Body of pancreas (tissue), 4 donors: Measurements from ENCODE around the gene OSBPL9.

Experiments used
- POLR2A ChIP-seq, 3 donors: fragments of 450-650 bp; IDR thresholded peaks; one replicate each; pipeline ENCODE4 v1.6.1; 2016; ENCODE audit warnings: antibody characterized with exemption in 3 of 3, mild to moderate bottlenecking in 2 of 3
- TF ChIP-seq, protein P1 (sequence below), 7 experiments: fragments of 450-650 bp in 4 of 7; fragments of 200-600 bp in 3 of 7; sonication (generic) in 3 of 7; IDR thresholded peaks; one replicate each; pipeline ENCODE4 v1.5.1; 2016 to 2019; ENCODE audit warnings: antibody characterized with exemption in 7 of 7

DNA sequence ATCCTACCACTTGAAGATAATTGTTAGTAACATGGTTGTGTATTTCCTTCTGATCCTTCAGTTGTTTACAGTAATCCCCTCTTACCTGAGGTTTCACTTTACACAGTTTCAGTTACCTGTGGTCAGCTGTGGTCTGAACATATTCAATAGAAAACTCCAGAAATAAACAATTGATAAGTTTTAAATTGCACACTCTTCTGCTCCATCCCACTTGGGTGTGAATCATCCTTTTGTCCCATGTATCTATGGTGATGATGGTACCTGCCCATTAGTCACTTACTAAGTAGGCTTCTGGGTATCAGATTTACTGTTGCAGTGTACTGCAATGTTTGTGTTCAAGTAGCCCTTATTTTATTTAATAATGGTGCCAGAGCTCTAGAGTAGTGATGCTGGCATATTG is 62.5 kb downstream of the OSBPL9 start:
- TF ChIP-seq, protein P1, sequence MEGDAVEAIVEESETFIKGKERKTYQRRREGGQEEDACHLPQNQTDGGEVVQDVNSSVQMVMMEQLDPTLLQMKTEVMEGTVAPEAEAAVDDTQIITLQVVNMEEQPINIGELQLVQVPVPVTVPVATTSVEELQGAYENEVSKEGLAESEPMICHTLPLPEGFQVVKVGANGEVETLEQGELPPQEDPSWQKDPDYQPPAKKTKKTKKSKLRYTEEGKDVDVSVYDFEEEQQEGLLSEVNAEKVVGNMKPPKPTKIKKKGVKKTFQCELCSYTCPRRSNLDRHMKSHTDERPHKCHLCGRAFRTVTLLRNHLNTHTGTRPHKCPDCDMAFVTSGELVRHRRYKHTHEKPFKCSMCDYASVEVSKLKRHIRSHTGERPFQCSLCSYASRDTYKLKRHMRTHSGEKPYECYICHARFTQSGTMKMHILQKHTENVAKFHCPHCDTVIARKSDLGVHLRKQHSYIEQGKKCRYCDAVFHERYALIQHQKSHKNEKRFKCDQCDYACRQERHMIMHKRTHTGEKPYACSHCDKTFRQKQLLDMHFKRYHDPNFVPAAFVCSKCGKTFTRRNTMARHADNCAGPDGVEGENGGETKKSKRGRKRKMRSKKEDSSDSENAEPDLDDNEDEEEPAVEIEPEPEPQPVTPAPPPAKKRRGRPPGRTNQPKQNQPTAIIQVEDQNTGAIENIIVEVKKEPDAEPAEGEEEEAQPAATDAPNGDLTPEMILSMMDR (IDR thresholded peaks at IDR 0.05), result no peak
- no peak for TF ChIP-seq POLR2A (IDR thresholded peaks at IDR 0.05)
